T-cell (primary cell): ENCODE measurements around the gene VSIR. TPM values are rescaled to one million over a fixed set of nuclear protein-coding genes. Genes with fewer than 3 reads are reported as not detected.

ENCODE experiments used
- ATAC-seq, 4 experiments: fragments of 200-7000 bp in 3 of 4; fragments of 150-1000 bp in 1 of 4; cut with Tn5 transposase; replicated peaks in 1 of 4; 1 replicate in 3 of 4; 2 replicates in 1 of 4; pipeline ENCODE4 v1.10.0; 2021; ENCODE audit warnings: moderate library complexity in 3 of 4, mild to moderate bottlenecking in 2 of 4, moderate number of reproducible peaks in 1 of 4
- CTCF ChIA-PET, 2 donors: fragments of 300-600 bp; sonication (Branson Sonifier 250); formaldehyde crosslinking; loops; one replicate each; lab custom pipeline; 2022; ENCODE audit warnings: antibody characterized with exemption in 2 of 2; lab: Charles Lee
- POLR2A ChIA-PET, 2 donors: fragments of 300-600 bp; sonication (Branson Sonifier 250); formaldehyde crosslinking; loops; one replicate each; lab custom pipeline; 2022; ENCODE audit warnings: antibody characterized with exemption in 2 of 2; lab: Charles Lee
- DNase-seq, 35 experiments: peaks; one replicate each; pipeline versions ENCODE4 v3.0.0 to v3.0.0-alpha.2; 2013 to 2023
- H3K27ac ChIP-seq: one replicate; pipeline ENCODE4 v1.5.1; 2013; ENCODE audit warnings: low read length
- H3K27me3 ChIP-seq, 2 experiments: replicated peaks in 1 of 2; 1 replicate in 1 of 2; 2 replicates in 1 of 2; pipeline versions ENCODE4 v1.6.1 to v1.7.0; 2013; ENCODE audit warnings: low read length in 1 of 2, mixed read lengths in 1 of 2; ENCODE audit not compliant: control insufficient read depth in 2 of 2, insufficient read depth in 2 of 2; ENCODE audit errors: extremely low read depth in 1 of 2
- H3K36me3 ChIP-seq, 2 donors: 1 replicate in 1 of 2; 2 replicates in 1 of 2; pipeline versions ENCODE4 v1.6.1 to v1.7.0; 2013; ENCODE audit warnings: low read length in 1 of 2; ENCODE audit not compliant: control insufficient read depth in 2 of 2, insufficient read depth in 1 of 2; ENCODE audit errors: extremely low read depth in 1 of 2
- H3K4me1 ChIP-seq, 2 experiments: 1 replicate in 1 of 2; 2 replicates in 1 of 2; pipeline versions ENCODE4 v1.6.1 to v1.7.0; 2013; ENCODE audit warnings: low read length in 2 of 2, mixed read lengths in 1 of 2; ENCODE audit not compliant: insufficient read depth in 2 of 2, control insufficient read depth in 1 of 2; ENCODE audit errors: extremely low read depth in 1 of 2
- H3K4me3 ChIP-seq, 2 donors: 1 replicate in 1 of 2; 2 replicates in 1 of 2; pipeline versions ENCODE4 v1.5.1 to v1.7.0; 2013; ENCODE audit warnings: mild to moderate bottlenecking in 2 of 2, low read length in 1 of 2, moderate library complexity in 1 of 2; ENCODE audit not compliant: control insufficient read depth in 1 of 2; ENCODE audit errors: extremely low read depth in 1 of 2
- H3K9me3 ChIP-seq: 2 replicates; pipeline ENCODE4 v1.7.0; 2013
- H3K27ac Mint-ChIP-seq, 2 donors: one replicate each; pipeline ENCODE4 v1.8.0; 2020 to 2021; ENCODE audit warnings: mild to moderate bottlenecking in 2 of 2, mixed read lengths in 2 of 2
- H3K27me3 Mint-ChIP-seq, 2 donors: one replicate each; pipeline ENCODE4 v1.8.0; 2021 to 2022; ENCODE audit warnings: mixed read lengths in 2 of 2
- H3K36me3 Mint-ChIP-seq: one replicate; pipeline ENCODE4 v1.8.0; 2021; ENCODE audit warnings: mixed read lengths
- H3K4me1 Mint-ChIP-seq, 3 donors: one replicate each; pipeline ENCODE4 v1.8.0; 2020 to 2022; ENCODE audit warnings: mixed read lengths in 3 of 3, mild to moderate bottlenecking in 1 of 3
- H3K4me3 Mint-ChIP-seq, 3 donors: one replicate each; pipeline ENCODE4 v1.8.0; 2020 to 2022; ENCODE audit warnings: mild to moderate bottlenecking in 3 of 3, mixed read lengths in 3 of 3, moderate library complexity in 3 of 3
- H3K9me3 Mint-ChIP-seq, 3 donors: one replicate each; pipeline ENCODE4 v1.8.0; 2020 to 2022; ENCODE audit warnings: mixed read lengths in 3 of 3
- WGBS: methylation state at CpG from one replicate; pipeline ENCODE4 v1.1.5; 2013; ENCODE audit warnings: missing lambda C conversion rate; ENCODE audit not compliant: insufficient coverage; 5-methylcytosine and 5-hydroxymethylcytosine counted together
- total RNA-seq, 35 experiments: library from RNA in 6 of 35; stranded (reverse) in 6 of 35; fragments of 120-200 nt in 1 of 35; gene quantifications; one replicate each; pipeline versions ENCODE4 v1.2.1 to v1.2.4 and lab custom pipeline; 2013 to 2026

Gene VSIR
- total RNA-seq, 5 donors from 2014 or later (not counting 1 experiment from before 2014, with no cell fraction given) = 81.4 to 134 (median 98.3) TPM

GRCh38 chr10:71706216-71707121, 66.9 kb downstream of the VSIR start:
- no peaks in the 10 kb centered on the region for H3K36me3 ChIP-seq
- POLR2A ChIA-PET = no interaction called here
- no peaks in the 10 kb centered on the region for H3K9me3 ChIP-seq
- CTCF ChIA-PET = interaction anchor here (0.5 to 1.9 kb wide), 9 partner anchors 8 to 393 kb away, joined by 3 to 8 read pairs (median 3); partner anchors contain the start of gene SLC29A3 (in 1 of the 2)
- no peak for DNase-seq
- no peaks in the 10 kb centered on the region for H3K36me3 Mint-ChIP-seq
- WGBS = 94% methylated on average over 32 of the region's 35 CpGs
- no peak overlapping the region for H3K27ac ChIP-seq
- no peak overlapping the region for H3K4me3 Mint-ChIP-seq
- H3K4me1 Mint-ChIP-seq = peaks cover 20 to 27% (median 24%) of the 10 kb centered on the region in 3 donors
- no peak for ATAC-seq
- no peaks in the 10 kb centered on the region for H3K27me3 ChIP-seq
- no peaks in the 10 kb centered on the region for H3K27me3 Mint-ChIP-seq
- no peak overlapping the region for H3K27ac Mint-ChIP-seq
- H3K4me3 ChIP-seq = no peak overlapping the region
- H3K9me3 Mint-ChIP-seq = no peaks in the 10 kb centered on the region
- H3K4me1 ChIP-seq = peaks cover 5 to 25% of the 10 kb centered on the region in 2 experiments

GRCh38 chr10:71705582-71705981, 67.7 kb downstream of the VSIR start:
- H3K9me3 Mint-ChIP-seq = no peaks in the 10 kb centered on the region
- ATAC-seq (no peak), DNase-seq (no peak)
- no CpG with 5 or more reads among the region's 2 CpGs for WGBS
- peaks cover 19 to 23% (median 20%) of the 10 kb centered on the region in 3 donors for H3K4me1 Mint-ChIP-seq
- Histone ChIP-seq H3K4me1 (peaks cover 5 to 29% of the 10 kb centered on the region in 2 experiments), H3K9me3 (no peaks in the 10 kb centered on the region), H3K27ac (no peak overlapping the region), H3K27me3 (no peaks in the 10 kb centered on the region), H3K4me3 (no peak overlapping the region), H3K36me3 (no peaks in the 10 kb centered on the region)
- peak overlapping the region in 1 of 2 donors; percentile 48 for H3K27ac Mint-ChIP-seq
- no peak overlapping the region for H3K4me3 Mint-ChIP-seq
- no peaks in the 10 kb centered on the region for H3K36me3 Mint-ChIP-seq
- no peaks in the 10 kb centered on the region for H3K27me3 Mint-ChIP-seq
- ChIA-PET CTCF (interaction anchor here in 1 of 2 donors (0.5 to 1.5 kb wide), 4 partner anchors 9 to 135 kb away, joined by 3 read pairs; no protein-coding TSS in a partner anchor), POLR2A (no interaction called here)

- WGBS = 98% methylated on average over 17 of the region's 18 CpGs
- no peaks in the 10 kb centered on the region for H3K36me3 Mint-ChIP-seq
Observed at GRCh38 chr10:71704816-71705215, 68.5 kb downstream of the VSIR start.

GRCh38 chr10:71703577-71703976, 69.7 kb downstream of the VSIR start:
- peaks cover 17 to 22% (median 21%) of the 10 kb centered on the region in 3 donors for H3K4me1 Mint-ChIP-seq
- no peak overlapping the region for H3K4me3 Mint-ChIP-seq
- DNase-seq (no peak), ATAC-seq (no peak)
- no peak overlapping the region for H3K27ac Mint-ChIP-seq
- Histone ChIP-seq H3K27me3 (no peaks in the 10 kb centered on the region), H3K9me3 (no peaks in the 10 kb centered on the region), H3K4me3 (no peak overlapping the region), H3K36me3 (no peaks in the 10 kb centered on the region), H3K27ac (no peak overlapping the region), H3K4me1 (peaks cover 2 to 36% of the 10 kb centered on the region in 2 experiments)
- H3K36me3 Mint-ChIP-seq = no peaks in the 10 kb centered on the region
- CTCF ChIA-PET = no interaction called here
- no peaks in the 10 kb centered on the region for H3K9me3 Mint-ChIP-seq
- no peaks in the 10 kb centered on the region for H3K27me3 Mint-ChIP-seq
- POLR2A ChIA-PET = no interaction called here
- WGBS = 74% methylated on average over 9 of the region's 11 CpGs

More at GRCh38 chr10:71704816-71705215, 68.5 kb downstream of the VSIR start:
- ChIA-PET CTCF (no interaction called here), POLR2A (no interaction called here)
- Histone ChIP-seq H3K27me3 (no peaks in the 10 kb centered on the region), H3K4me3 (no peak overlapping the region), H3K9me3 (no peaks in the 10 kb centered on the region), H3K4me1 (peaks cover 5 to 32% of the 10 kb centered on the region in 2 experiments), H3K27ac (no peak overlapping the region), H3K36me3 (no peaks in the 10 kb centered on the region)
- ATAC-seq = no peak
- Mint-ChIP-seq H3K4me3 (no peak overlapping the region), H3K4me1 (peaks cover 16 to 20% (median 19%) of the 10 kb centered on the region in 3 donors), H3K27ac (no peak overlapping the region), H3K27me3 (no peaks in the 10 kb centered on the region), H3K9me3 (no peaks in the 10 kb centered on the region)
- no peak for DNase-seq

GRCh38 chr10:71701496-71702132, 71.7 kb downstream of the VSIR start:
- ChIA-PET CTCF (no interaction called here), POLR2A (no interaction called here)
- Histone ChIP-seq H3K27me3 (no peaks in the 10 kb centered on the region), H3K9me3 (no peaks in the 10 kb centered on the region), H3K4me3 (no peak overlapping the region), H3K27ac (no peak overlapping the region), H3K36me3 (no peaks in the 10 kb centered on the region), H3K4me1 (peaks cover 4 to 37% of the 10 kb centered on the region in 2 experiments)
- H3K27ac Mint-ChIP-seq = no peak overlapping the region
- WGBS = 89% methylated on average over 9 of the region's 11 CpGs
- peaks cover 20 to 28% (median 25%) of the 10 kb centered on the region in 3 donors for H3K4me1 Mint-ChIP-seq
- H3K27me3 Mint-ChIP-seq = no peaks in the 10 kb centered on the region
- no peaks in the 10 kb centered on the region for H3K36me3 Mint-ChIP-seq
- ATAC-seq (no peak), DNase-seq (no peak)
- no peaks in the 10 kb centered on the region for H3K9me3 Mint-ChIP-seq
- H3K4me3 Mint-ChIP-seq = no peak overlapping the region

GRCh38 chr10:71700731-71701368, 72.5 kb downstream of the VSIR start:
- Histone ChIP-seq H3K27ac (no peak overlapping the region), H3K9me3 (no peaks in the 10 kb centered on the region), H3K36me3 (no peaks in the 10 kb centered on the region), H3K4me3 (no peak overlapping the region), H3K4me1 (peaks cover 4 to 44% of the 10 kb centered on the region in 2 experiments), H3K27me3 (no peaks in the 10 kb centered on the region)
- no peaks in the 10 kb centered on the region for H3K9me3 Mint-ChIP-seq
- ChIA-PET POLR2A (interaction anchor here in 1 of 2 donors (0.6 kb wide), 2 partner anchors 58 to 126 kb away, joined by 4 to 5 read pairs; no protein-coding TSS in a partner anchor), CTCF (no interaction called here)
- no peak overlapping the region for H3K27ac Mint-ChIP-seq
- ATAC-seq (no peak), DNase-seq (no peak)
- no peaks in the 10 kb centered on the region for H3K27me3 Mint-ChIP-seq
- H3K36me3 Mint-ChIP-seq = no peaks in the 10 kb centered on the region
- 94% methylated on average over 11 of the region's 11 CpGs for WGBS
- H3K4me1 Mint-ChIP-seq = peaks cover 23 to 30% (median 27%) of the 10 kb centered on the region in 3 donors
- no peak overlapping the region for H3K4me3 Mint-ChIP-seq
